ENCODE results near the gene ADAM8.

DNA sequence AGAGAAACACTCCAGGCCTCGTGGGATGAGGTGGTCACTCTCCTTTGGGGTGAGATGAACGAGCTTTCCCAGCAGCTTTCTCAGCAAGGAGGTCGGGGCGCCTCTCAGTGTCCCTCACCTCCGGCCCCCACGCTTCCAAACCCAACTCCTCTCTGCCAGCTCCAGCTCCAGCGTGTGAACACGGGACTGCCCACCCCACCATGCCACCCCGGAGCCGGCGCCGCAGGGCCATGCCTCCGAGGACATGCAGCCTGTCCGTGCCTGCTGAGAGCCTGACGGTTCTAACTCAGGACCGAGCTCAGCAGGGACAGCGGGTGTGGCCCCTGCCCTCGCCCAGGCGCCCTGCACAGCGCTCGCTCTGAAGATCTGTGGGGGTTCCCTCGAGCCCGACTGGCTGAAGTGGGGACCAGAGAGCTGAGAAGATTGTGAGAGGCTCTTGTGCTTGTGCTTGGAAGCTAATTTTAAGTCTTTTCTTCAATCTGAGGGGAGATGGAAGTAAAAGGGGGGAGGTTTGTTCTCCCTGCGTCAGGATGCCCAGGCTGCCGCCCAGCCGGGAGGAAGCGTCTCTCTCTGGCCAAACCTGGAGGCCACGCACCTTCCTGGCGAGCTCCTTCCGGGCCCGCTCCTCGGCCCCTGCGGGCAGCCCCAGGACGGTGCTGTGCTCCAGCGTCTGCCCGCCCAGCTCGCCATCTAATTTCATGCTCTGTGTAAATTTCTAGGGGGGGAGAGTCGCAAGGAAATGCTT lies 5.1 kb upstream of the ADAM8 start:
- TF ChIP-seq, protein P1, sequence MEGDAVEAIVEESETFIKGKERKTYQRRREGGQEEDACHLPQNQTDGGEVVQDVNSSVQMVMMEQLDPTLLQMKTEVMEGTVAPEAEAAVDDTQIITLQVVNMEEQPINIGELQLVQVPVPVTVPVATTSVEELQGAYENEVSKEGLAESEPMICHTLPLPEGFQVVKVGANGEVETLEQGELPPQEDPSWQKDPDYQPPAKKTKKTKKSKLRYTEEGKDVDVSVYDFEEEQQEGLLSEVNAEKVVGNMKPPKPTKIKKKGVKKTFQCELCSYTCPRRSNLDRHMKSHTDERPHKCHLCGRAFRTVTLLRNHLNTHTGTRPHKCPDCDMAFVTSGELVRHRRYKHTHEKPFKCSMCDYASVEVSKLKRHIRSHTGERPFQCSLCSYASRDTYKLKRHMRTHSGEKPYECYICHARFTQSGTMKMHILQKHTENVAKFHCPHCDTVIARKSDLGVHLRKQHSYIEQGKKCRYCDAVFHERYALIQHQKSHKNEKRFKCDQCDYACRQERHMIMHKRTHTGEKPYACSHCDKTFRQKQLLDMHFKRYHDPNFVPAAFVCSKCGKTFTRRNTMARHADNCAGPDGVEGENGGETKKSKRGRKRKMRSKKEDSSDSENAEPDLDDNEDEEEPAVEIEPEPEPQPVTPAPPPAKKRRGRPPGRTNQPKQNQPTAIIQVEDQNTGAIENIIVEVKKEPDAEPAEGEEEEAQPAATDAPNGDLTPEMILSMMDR (IDR thresholded peaks at IDR 0.05): no peak
- no peak for TF ChIP-seq POLR2A (IDR thresholded peaks at IDR 0.05)

Data from esophagus squamous epithelium (tissue), 4 donors.